Liver (tissue), 9 donors: ENCODE results near the gene DNAJC4. TPM values are rescaled to one million over a fixed set of nuclear protein-coding genes. Genes with fewer than 3 reads are reported as not detected.

Source experiments
- DNase-seq: peaks from one replicate; pipeline ENCODE4 v3.0.0-alpha.2; 2017; ENCODE audit warnings: low spot score
- H3K27ac ChIP-seq, 2 donors: one replicate each; pipeline ENCODE4 v1.7.0; 2013; ENCODE audit warnings: inconsistent platforms in 2 of 2, low read length in 2 of 2, control low read depth in 1 of 2, low read depth in 1 of 2, mild to moderate bottlenecking in 1 of 2
- H3K27me3 ChIP-seq, 4 donors: one replicate each; pipeline versions ENCODE4 v1.6.1 to v1.7.0; 2013; ENCODE audit warnings: low read length in 3 of 4, inconsistent platforms in 1 of 4, mild to moderate bottlenecking in 1 of 4, moderate library complexity in 1 of 4; ENCODE audit not compliant: control insufficient read depth in 4 of 4, insufficient read depth in 4 of 4
- H3K36me3 ChIP-seq, 4 donors: one replicate each; pipeline versions ENCODE4 v1.6.1 to v1.7.0; 2013; ENCODE audit warnings: low read length in 3 of 4, mild to moderate bottlenecking in 3 of 4, low read depth in 1 of 4, moderate library complexity in 1 of 4; ENCODE audit not compliant: control insufficient read depth in 4 of 4, insufficient read depth in 3 of 4
- H3K4me1 ChIP-seq, 4 donors: one replicate each; pipeline versions ENCODE4 v1.6.1 to v1.7.0; 2013; ENCODE audit warnings: low read length in 3 of 4, mild to moderate bottlenecking in 3 of 4, moderate library complexity in 1 of 4; ENCODE audit not compliant: control insufficient read depth in 4 of 4, insufficient read depth in 4 of 4
- H3K4me3 ChIP-seq, 3 donors: one replicate each; pipeline versions ENCODE4 v1.6.1 to v1.7.0; 2013; ENCODE audit warnings: low read length in 3 of 3, control low read depth in 1 of 3, low read depth in 1 of 3, mild to moderate bottlenecking in 1 of 3
- H3K9ac ChIP-seq, 2 donors: one replicate each; pipeline ENCODE4 v1.7.0; 2013; ENCODE audit warnings: low read length in 2 of 2, mild to moderate bottlenecking in 2 of 2, moderate library complexity in 2 of 2, control low read depth in 1 of 2, low read depth in 1 of 2
- H3K9me3 ChIP-seq, 4 donors: one replicate each; pipeline versions ENCODE4 v1.6.1 to v1.7.0; 2013; ENCODE audit warnings: low read length in 3 of 4; ENCODE audit not compliant: control insufficient read depth in 4 of 4
- ATF3 ChIP-seq: IDR thresholded peaks from 2 replicates; pipeline ENCODE4 v1.6.1; 2016; ENCODE audit warnings: antibody characterized with exemption
- CTCF ChIP-seq: fragments of 150-350 bp; IDR thresholded peaks from 2 replicates; pipeline ENCODE4 v1.5.1; 2017; ENCODE audit warnings: improper control_type of control experiment, low read depth, low read length; ENCODE audit not compliant: missing input control
- EGR1 ChIP-seq, 2 donors: IDR thresholded peaks; 2 replicates each; pipeline ENCODE4 v1.6.1; 2016 to 2018; ENCODE audit warnings: antibody characterized with exemption in 2 of 2, low read depth in 2 of 2
- FOXA1 ChIP-seq: IDR thresholded peaks from 2 replicates; pipeline ENCODE4 v1.6.1; 2016; ENCODE audit warnings: antibody characterized with exemption
- FOXA2 ChIP-seq: IDR thresholded peaks from 2 replicates; pipeline ENCODE4 v1.6.1; 2016; ENCODE audit warnings: antibody characterized with exemption
- HNF4A ChIP-seq, 2 donors: conservative IDR thresholded peaks; 2 replicates each; pipeline ENCODE4 v1.6.1; 2016; ENCODE audit warnings: antibody characterized with exemption in 2 of 2, mild to moderate bottlenecking in 2 of 2
- HNF4G ChIP-seq: IDR thresholded peaks from 2 replicates; pipeline ENCODE4 v1.6.1; 2016; ENCODE audit warnings: antibody characterized with exemption
- JUND ChIP-seq, 2 donors: IDR thresholded peaks; 2 replicates each; pipeline ENCODE4 v1.6.1; 2016; ENCODE audit warnings: antibody characterized with exemption in 2 of 2
- MAX ChIP-seq: IDR thresholded peaks from 2 replicates; pipeline ENCODE4 v1.6.1; 2016; ENCODE audit warnings: antibody characterized with exemption
- NR2F2 ChIP-seq: IDR thresholded peaks from 2 replicates; pipeline ENCODE4 v1.6.1; 2016; ENCODE audit warnings: antibody characterized with exemption
- RAD21 ChIP-seq, 2 donors: IDR thresholded peaks; 2 replicates each; pipeline ENCODE4 v1.6.1; 2016; ENCODE audit warnings: antibody characterized with exemption in 2 of 2, mild to moderate bottlenecking in 2 of 2
- REST ChIP-seq: IDR thresholded peaks from 2 replicates; pipeline ENCODE4 v1.6.1; 2016; ENCODE audit warnings: antibody characterized with exemption, mild to moderate bottlenecking
- RXRA ChIP-seq, 2 donors: IDR thresholded peaks; 2 replicates each; pipeline ENCODE4 v1.6.1; 2017 to 2018; ENCODE audit warnings: antibody characterized with exemption in 2 of 2, mild to moderate bottlenecking in 1 of 2
- SP1 ChIP-seq: IDR thresholded peaks from 2 replicates; pipeline ENCODE4 v1.6.1; 2018; ENCODE audit warnings: antibody characterized with exemption, mild to moderate bottlenecking
- ZBTB33 ChIP-seq: IDR thresholded peaks from 2 replicates; pipeline ENCODE4 v1.6.1; 2016; ENCODE audit warnings: antibody characterized with exemption
- WGBS: extraction: QIAGEN DNeasy Blood & Tissue Kit; methylation state at CpG from one replicate; pipeline ENCODE4 v1.1.7; 2013; 5-methylcytosine and 5-hydroxymethylcytosine counted together
- polyA plus RNA-seq, 2 donors: library from polyadenylated mRNA; stranded (reverse) in 1 of 2; unstranded in 1 of 2; fragments of 200-250 nt in 1 of 2; fragments of >200 nt in 1 of 2; fragmentation: Nextera tagmentation in 1 of 2; extraction: Ambion mirVana in 1 of 2; gene quantifications; one replicate each; pipeline versions ENCODE4 v1.2.1 to v1.2.3, GENCODE V29; 2013 to 2015
- total RNA-seq, 2 donors: library from RNA; depleted of rRNA; stranded (reverse); fragments of >200 nt; gene quantifications; one replicate each; pipeline ENCODE4 v1.2.3, GENCODE V29; 2014
- donor health status: healthy.
- donor health status: healthy.
- donor health status: healthy.
- donor health status: healthy.
- donor health status: healthy.

The DNAJC4 gene
- total and polyA plus RNA-seq, 4 donors: 8.5 to 25.9 (median 23.5) TPM

DNA sequence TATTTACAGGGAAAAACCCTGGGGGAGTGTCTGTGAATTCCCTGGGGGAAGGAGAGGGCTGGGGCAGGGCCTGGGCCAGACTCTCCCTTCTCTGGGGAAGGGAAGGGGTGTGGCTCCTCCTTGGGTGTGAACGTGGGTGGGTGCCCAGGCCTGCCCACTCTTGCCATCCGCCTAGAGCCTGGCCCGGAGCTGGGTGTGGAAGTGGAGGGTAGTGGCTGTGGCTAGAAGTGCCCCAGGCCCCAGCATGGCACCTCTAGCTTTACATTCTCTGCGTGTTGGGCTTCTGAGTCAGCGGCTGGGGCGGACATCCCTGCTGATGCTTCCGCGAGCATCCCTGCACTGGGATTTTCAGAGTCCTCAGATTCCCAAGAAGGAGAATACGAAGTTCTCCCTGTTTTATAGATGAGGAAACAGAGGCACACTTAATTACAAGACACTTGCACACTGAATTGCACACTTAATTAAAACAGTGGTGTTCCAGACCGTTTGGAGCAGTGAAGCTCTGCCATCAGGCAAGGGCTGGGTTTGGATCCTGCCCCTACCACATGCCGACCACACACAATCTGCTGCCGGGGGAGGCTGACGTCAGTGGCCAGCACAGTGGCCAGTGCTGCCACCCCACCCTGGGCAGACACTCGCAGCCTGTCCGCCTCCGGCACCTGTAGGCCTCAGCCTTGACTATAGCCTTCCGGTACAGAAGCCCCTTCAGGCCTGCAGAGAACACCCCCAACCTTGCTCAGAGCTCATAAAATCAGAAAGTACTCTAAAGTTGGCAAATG is 46.5 kb downstream of the DNAJC4 start:
- DNase-seq: no peak
- 89% methylated on average over 17 of the region's 17 CpGs for WGBS

GRCh38 chr11:64278576-64279190 is 48.3 kb downstream of the DNAJC4 start:
- no peak for TF ChIP-seq RAD21 (IDR thresholded peaks at IDR 0.05)
- TF ChIP-seq HNF4G: no peak
- TF ChIP-seq ZBTB33: no peak
- no peak for TF ChIP-seq HNF4A (conservative IDR thresholded peaks at IDR 0.05)
- TF ChIP-seq FOXA2: no peak
- no peak for TF ChIP-seq JUND (IDR thresholded peaks at IDR 0.05)
- no peak for TF ChIP-seq CTCF
- TF ChIP-seq SP1: no peak
- no peak for TF ChIP-seq REST
- no peak for TF ChIP-seq MAX
- no peak for TF ChIP-seq FOXA1
- TF ChIP-seq EGR1 (IDR thresholded peaks at IDR 0.05; ENCODE audit: low read depth in 2 of 2): no peak
- TF ChIP-seq NR2F2: no peak
- no peak for TF ChIP-seq ATF3
- WGBS: 91% methylated on average over 8 of the region's 8 CpGs
- Histone ChIP-seq H3K27ac (no peak overlapping the region), H3K4me3 (no peak overlapping the region), H3K9ac (no peak overlapping the region), H3K27me3 (no peaks in the 10 kb centered on the region), H3K9me3 (no peaks in the 10 kb centered on the region), H3K4me1 (peaks cover 3 to 11% (median 6%) of the 10 kb centered on the region in 4 donors), H3K36me3 (peaks cover 0 to 21% (median 9%) of the 10 kb centered on the region in 4 donors)
- no peak for DNase-seq

More for the DNA sequence above, 46.5 kb downstream of the DNAJC4 start:
- H3K4me3 ChIP-seq: no peak overlapping the region
- H3K9me3 ChIP-seq: no peaks in the 10 kb centered on the region
- H3K27ac ChIP-seq: no peak overlapping the region
- H3K36me3 ChIP-seq: peaks cover 0 to 21% (median 7%) of the 10 kb centered on the region in 4 donors
- H3K4me1 ChIP-seq: peaks cover 6 to 18% (median 11%) of the 10 kb centered on the region in 4 donors
- no peak for TF ChIP-seq FOXA1
- TF ChIP-seq RXRA (IDR thresholded peaks at IDR 0.05): no peak
- no peak overlapping the region for H3K9ac ChIP-seq
- no peaks in the 10 kb centered on the region for H3K27me3 ChIP-seq
